Mucosa of descending colon (tissue), 3 donors: ENCODE results near the gene GORAB. TPM values are rescaled to one million over a fixed set of nuclear protein-coding genes. Genes with fewer than 3 reads are reported as not detected.

Experiments
- ATAC-seq: fragments of 200-7000 bp; cut with Tn5 transposase; one replicate; pipeline ENCODE4 v1.9.1; 2020; ENCODE audit warnings: mild to moderate bottlenecking, moderate library complexity
- DNase-seq, 3 donors: peaks; one replicate each; pipeline ENCODE4 v3.0.0-alpha.2; 2020
- H3K36me3 ChIP-seq: fragments of 200-600 bp; one replicate; pipeline ENCODE4 v1.8.0; 2021; ENCODE audit warnings: low read depth, mild to moderate bottlenecking
- H3K4me1 ChIP-seq: fragments of 200-600 bp; one replicate; pipeline ENCODE4 v1.8.0; 2021; ENCODE audit warnings: low read depth, mild to moderate bottlenecking
- H3K4me3 ChIP-seq: fragments of 200-600 bp; one replicate; pipeline ENCODE4 v1.8.0; 2021; ENCODE audit warnings: mild to moderate bottlenecking
- H3K9me3 ChIP-seq: fragments of 200-600 bp; one replicate; pipeline ENCODE4 v1.8.0; 2021; ENCODE audit warnings: mild to moderate bottlenecking
- CTCF ChIP-seq: fragments of 200-600 bp; IDR thresholded peaks from one replicate; pipeline ENCODE4 v1.8.0; 2022; ENCODE audit warnings: antibody characterized with exemption, mild to moderate bottlenecking
- intact Hi-C, 2 donors: fragments of 100-400 bp; cut with DNase I in 1 of 2; cut with micrococcal nuclease in 1 of 2; formaldehyde crosslinking; loops; one replicate each; pipeline versions ENCODE4 v1.11.0 to v1.11.1; 2022; cut with DNase I, micrococcal nuclease
- total RNA-seq, 3 donors: library from RNA; stranded (reverse); fragmentation: NEBNext Ultra II Directional in 2 of 3; extraction: Animal tissue kit (Norgen Biotek cat#: 25700) in 2 of 3; gene quantifications; one replicate each; pipeline versions ENCODE4 v1.2.1 to v1.2.4, GENCODE V29; 2021 to 2023
- donor health status: DM: no; HTN: no; CAD: no; lungs with moderate emphysema.
- donor health status: DM: no; HTN: no; CAD: no.
- donor health status: DM: no; HTN: yes; CAD: no.

Gene GORAB
- total RNA-seq, 3 donors from 2014 or later = 18.0 to 26.9 (median 20.7) TPM

GRCh38 chr1:170518185-170518834, 13.7 kb upstream of the GORAB start:
- ATAC-seq (peak; percentile 70), DNase-seq (peak in 1 of 3 donors; percentile 13)
- no peak overlapping the region for H3K4me3 ChIP-seq
- H3K36me3 ChIP-seq = no peaks in the 10 kb centered on the region
- TF ChIP-seq CTCF = no peak
- no peaks in the 10 kb centered on the region for H3K4me1 ChIP-seq
- intact Hi-C loops = no loop called here
- H3K9me3 ChIP-seq = no peaks in the 10 kb centered on the region

GRCh38 chr1:170518965-170519364, 13.0 kb upstream of the GORAB start:
- no peak for TF ChIP-seq CTCF
- no peaks in the 10 kb centered on the region for H3K9me3 ChIP-seq
- no peaks in the 10 kb centered on the region for H3K4me1 ChIP-seq
- DNase-seq (no peak), ATAC-seq (peak; percentile 93)
- intact Hi-C loops = no loop called here
- H3K4me3 ChIP-seq = no peak overlapping the region
- H3K36me3 ChIP-seq = no peaks in the 10 kb centered on the region

GRCh38 chr1:170520601-170521000, 11.4 kb upstream of the GORAB start:
- Histone ChIP-seq H3K4me1 (no peaks in the 10 kb centered on the region), H3K4me3 (no peak overlapping the region), H3K9me3 (no peaks in the 10 kb centered on the region), H3K36me3 (no peaks in the 10 kb centered on the region)
- ATAC-seq (no peak), DNase-seq (no peak)
- no peak for TF ChIP-seq CTCF
- intact Hi-C loops = no loop called here

- DNase-seq (no peak), ATAC-seq (no peak)
- no peaks in the 10 kb centered on the region for H3K9me3 ChIP-seq
- no peaks in the 10 kb centered on the region for H3K36me3 ChIP-seq
- intact Hi-C loops = no loop called here
- H3K4me3 ChIP-seq = no peak overlapping the region
- H3K4me1 ChIP-seq = no peaks in the 10 kb centered on the region
- no peak for TF ChIP-seq CTCF
These were observed 10.1 kb upstream of the GORAB start for GRCh38 chr1:170521818-170522217.

GRCh38 chr1:170530972-170531757, 801 bp upstream of the GORAB start:
- DNase-seq = peak in 2 of 3 donors; percentile 41 to 48

More at GRCh38 chr1:170530972-170531757, 801 bp upstream of the GORAB start:
- no peak for TF ChIP-seq CTCF
- intact Hi-C loops = no loop called here
- Histone ChIP-seq H3K4me1 (peaks cover 5% of the 10 kb centered on the region), H3K4me3 (peak overlapping the region; percentile 28), H3K36me3 (no peaks in the 10 kb centered on the region), H3K9me3 (no peaks in the 10 kb centered on the region)
- no peak for ATAC-seq
